Activated naive CD8-positive, alpha-beta T cell treated with anti-CD3 and anti-CD28 coated beads, Interleukin-2, amount 50 U/mL, for 24 hours (primary cell): ENCODE data around the gene FAM186B.

Experiments
- ATAC-seq: fragments of 150-1000 bp; cut with Tn5 transposase; one replicate; pipeline ENCODE4 v1.10.0; 2021
- DNase-seq: peaks from one replicate; pipeline ENCODE4 v3.0.0; 2021
- H3K27ac Mint-ChIP-seq: one replicate; pipeline ENCODE4 v1.8.0; 2021; ENCODE audit warnings: mild to moderate bottlenecking, mixed read lengths
- H3K27me3 Mint-ChIP-seq: one replicate; pipeline ENCODE4 v1.8.0; 2021; ENCODE audit warnings: mixed read lengths
- H3K36me3 Mint-ChIP-seq: one replicate; pipeline ENCODE4 v1.8.0; 2021; ENCODE audit warnings: low read depth, mixed read lengths
- H3K4me1 Mint-ChIP-seq: one replicate; pipeline ENCODE4 v1.8.0; 2021; ENCODE audit warnings: mixed read lengths
- H3K4me3 Mint-ChIP-seq: one replicate; pipeline ENCODE4 v1.8.0; 2021; ENCODE audit warnings: mild to moderate bottlenecking, moderate library complexity, mixed read lengths
- H3K9me3 Mint-ChIP-seq: one replicate; pipeline ENCODE4 v1.8.0; 2021; ENCODE audit warnings: mixed read lengths

Gene FAM186B

GRCh38 chr12:49548481-49548821, 57.0 kb downstream of the FAM186B start:
- H3K36me3 Mint-ChIP-seq = no peaks in the 10 kb centered on the region
- H3K27me3 Mint-ChIP-seq = peaks cover 22% of the 10 kb centered on the region
- ATAC-seq (no peak), DNase-seq (no peak)
- peaks cover 29% of the 10 kb centered on the region for H3K4me1 Mint-ChIP-seq
- peak overlapping the region; percentile 80 for H3K4me3 Mint-ChIP-seq
- H3K27ac Mint-ChIP-seq = peak overlapping the region; percentile 68
- no peaks in the 10 kb centered on the region for H3K9me3 Mint-ChIP-seq

GRCh38 chr12:49547090-49547690, 58.2 kb downstream of the FAM186B start:
- H3K4me1 Mint-ChIP-seq = peaks cover 32% of the 10 kb centered on the region
- H3K27me3 Mint-ChIP-seq = peaks cover 22% of the 10 kb centered on the region
- DNase-seq = no peak
- peak; percentile 44 for ATAC-seq
- no peaks in the 10 kb centered on the region for H3K36me3 Mint-ChIP-seq
- no peak overlapping the region for H3K27ac Mint-ChIP-seq
- no peak overlapping the region for H3K4me3 Mint-ChIP-seq
- no peaks in the 10 kb centered on the region for H3K9me3 Mint-ChIP-seq

- ATAC-seq (no peak), DNase-seq (no peak)
- peaks cover 32% of the 10 kb centered on the region for H3K4me1 Mint-ChIP-seq
- H3K4me3 Mint-ChIP-seq = no peak overlapping the region
- no peaks in the 10 kb centered on the region for H3K36me3 Mint-ChIP-seq
- H3K9me3 Mint-ChIP-seq = no peaks in the 10 kb centered on the region
- H3K27ac Mint-ChIP-seq = no peak overlapping the region
- peaks cover 22% of the 10 kb centered on the region for H3K27me3 Mint-ChIP-seq
Measured at GRCh38 chr12:49546481-49546880, 59.0 kb downstream of the FAM186B start.

GRCh38 chr12:49545815-49546214, 59.6 kb downstream of the FAM186B start:
- DNase-seq (no peak), ATAC-seq (no peak)
- H3K4me3 Mint-ChIP-seq = no peak overlapping the region
- H3K9me3 Mint-ChIP-seq = no peaks in the 10 kb centered on the region
- peaks cover 35% of the 10 kb centered on the region for H3K4me1 Mint-ChIP-seq
- no peak overlapping the region for H3K27ac Mint-ChIP-seq
- H3K36me3 Mint-ChIP-seq = no peaks in the 10 kb centered on the region
- H3K27me3 Mint-ChIP-seq = peaks cover 22% of the 10 kb centered on the region

GRCh38 chr12:49543914-49544815, 61.3 kb downstream of the FAM186B start:
- H3K4me1 Mint-ChIP-seq = peaks cover 36% of the 10 kb centered on the region
- H3K36me3 Mint-ChIP-seq = no peaks in the 10 kb centered on the region
- H3K9me3 Mint-ChIP-seq = no peaks in the 10 kb centered on the region

GRCh38 chr12:49543221-49543913, 62.1 kb downstream of the FAM186B start:
- Mint-ChIP-seq H3K4me3 (no peak overlapping the region), H3K27me3 (peaks cover 28% of the 10 kb centered on the region), H3K27ac (no peak overlapping the region), H3K9me3 (no peaks in the 10 kb centered on the region), H3K36me3 (no peaks in the 10 kb centered on the region), H3K4me1 (peaks cover 32% of the 10 kb centered on the region)
- no peak for DNase-seq
- no peak for ATAC-seq

More at GRCh38 chr12:49543914-49544815, 61.3 kb downstream of the FAM186B start:
- no peak for ATAC-seq
- no peak for DNase-seq
- no peak overlapping the region for H3K4me3 Mint-ChIP-seq
- H3K27me3 Mint-ChIP-seq = peaks cover 29% of the 10 kb centered on the region
- H3K27ac Mint-ChIP-seq = no peak overlapping the region

GRCh38 chr12:49542592-49543160, 62.8 kb downstream of the FAM186B start:
- Mint-ChIP-seq H3K9me3 (no peaks in the 10 kb centered on the region), H3K4me1 (peaks cover 26% of the 10 kb centered on the region), H3K4me3 (no peak overlapping the region), H3K27me3 (peaks cover 29% of the 10 kb centered on the region), H3K27ac (no peak overlapping the region), H3K36me3 (no peaks in the 10 kb centered on the region)
- ATAC-seq = no peak
- no peak for DNase-seq

GRCh38 chr12:49541911-49542505, 63.4 kb downstream of the FAM186B start:
- Mint-ChIP-seq H3K36me3 (no peaks in the 10 kb centered on the region), H3K27ac (no peak overlapping the region)
- ATAC-seq = no peak

GRCh38 chr12:49541140-49541861, 64.1 kb downstream of the FAM186B start:
- no peaks in the 10 kb centered on the region for H3K9me3 Mint-ChIP-seq
- DNase-seq = no peak
- peaks cover 30% of the 10 kb centered on the region for H3K4me1 Mint-ChIP-seq
- H3K36me3 Mint-ChIP-seq = no peaks in the 10 kb centered on the region
- H3K27me3 Mint-ChIP-seq = peaks cover 33% of the 10 kb centered on the region
- no peak overlapping the region for H3K27ac Mint-ChIP-seq
- no peak overlapping the region for H3K4me3 Mint-ChIP-seq
- ATAC-seq = no peak

More at GRCh38 chr12:49541911-49542505, 63.4 kb downstream of the FAM186B start:
- Mint-ChIP-seq H3K27me3 (peaks cover 30% of the 10 kb centered on the region), H3K4me1 (peaks cover 28% of the 10 kb centered on the region), H3K9me3 (no peaks in the 10 kb centered on the region), H3K4me3 (no peak overlapping the region)
- no peak for DNase-seq

GRCh38 chr12:49540229-49541139, 65.0 kb downstream of the FAM186B start:
- DNase-seq (no peak), ATAC-seq (no peak)

GRCh38 chr12:49539406-49540228, 65.8 kb downstream of the FAM186B start:
- H3K9me3 Mint-ChIP-seq = no peaks in the 10 kb centered on the region
- H3K27me3 Mint-ChIP-seq = peaks cover 42% of the 10 kb centered on the region
- no peaks in the 10 kb centered on the region for H3K36me3 Mint-ChIP-seq
- H3K27ac Mint-ChIP-seq = no peak overlapping the region
- DNase-seq = no peak
- peak overlapping the region; percentile 24 for H3K4me3 Mint-ChIP-seq
- H3K4me1 Mint-ChIP-seq = peaks cover 25% of the 10 kb centered on the region
- no peak for ATAC-seq

More at GRCh38 chr12:49540229-49541139, 65.0 kb downstream of the FAM186B start:
- Mint-ChIP-seq H3K27me3 (peaks cover 38% of the 10 kb centered on the region), H3K4me3 (peak overlapping the region; percentile 6), H3K4me1 (peaks cover 30% of the 10 kb centered on the region), H3K36me3 (no peaks in the 10 kb centered on the region), H3K9me3 (no peaks in the 10 kb centered on the region), H3K27ac (no peak overlapping the region)
